Measurements from ENCODE around the gene G3BP2. TPM values are rescaled to one million over a fixed set of nuclear protein-coding genes. Genes with fewer than 3 reads are reported as not detected.

Gene G3BP2
- total and polyA plus RNA-seq, 9 of the 15 experiments (the other 6 are each of a cell fraction or from before 2014, with no cell fraction given): 25.2 to 222 (median 130) TPM

GRCh38 chr4:75673027-75673958 lies at the start of gene G3BP2 (continued):
- TF ChIP-seq PTBP1 (IDR thresholded peaks at IDR 0.05; ENCODE audit: low read depth, low read length) (no peak), ZNF445 (CRISPR knock-in tag; IDR thresholded peaks at IDR 0.05; ENCODE audit: low read depth) (no peak), ZFP36 (IDR thresholded peaks at IDR 0.05; ENCODE audit: low read depth, low read length, partially characterized antibody) (peak; percentile 66), RCOR1 (IDR thresholded peaks at IDR 0.05; ENCODE audit: borderline replicate concordance in 1 of 2, low read depth in 2 of 2, low read length in 2 of 2) (0 out of 4 replicates have a peak, but pooled peaks of 1 of the 2 experiments have one; percentile 22), BRF1 (IDR thresholded peaks at IDR 0.05; ENCODE audit: borderline replicate concordance, extremely low read depth, insufficient read length) (no peak), ZNF184 (CRISPR knock-in tag; IDR thresholded peaks at IDR 0.05) (no peak), ASH1L (IDR thresholded peaks at IDR 0.05; ENCODE audit: borderline replicate concordance, low read depth, partially characterized antibody) (no peak), CHD7 (IDR thresholded peaks at IDR 0.05; ENCODE audit: low read depth, low read length) (no peak), MXI1 (IDR thresholded peaks at IDR 0.05; ENCODE audit: low read depth, low read length) (no peak), NRF1 (conservative IDR thresholded peaks at IDR 0.05 in 1 of 2, IDR thresholded peaks at IDR 0.05 in 1 of 2) (peak; percentile 95 to 96), ZNF507 (tag; conservative IDR thresholded peaks at IDR 0.05) (no peak), MYC (IDR thresholded peaks at IDR 0.05; ENCODE audit: low read depth, low read length) (peak; percentile 89), MYC (CRISPR knock-in tag; IDR thresholded peaks at IDR 0.05; ENCODE audit: borderline replicate concordance, low read depth) (no peak), E2F6 (IDR thresholded peaks at IDR 0.05; ENCODE audit: borderline replicate concordance in 1 of 2, extremely low read depth in 1 of 2, insufficient read depth in 1 of 2, insufficient read length in 1 of 2, low read depth in 1 of 2, low read length in 1 of 2, poor library complexity in 1 of 2, severe bottlenecking in 1 of 2) (peak; percentile 92 to 95)

All from K562 (cell line).